ENCODE results near the gene PCDHB5. TPM values are rescaled to one million over a fixed set of nuclear protein-coding genes. Genes with fewer than 3 reads are reported as not detected.
A peak's percentile ranks its signal among the peaks of the same experiment; 100 is the strongest.
"Not testable (repeated sequence)": the region's sequence is repeated elsewhere in the genome, so short reads cannot be mapped to it uniquely, and the experiment has no call there.

The PCDHB5 gene
- total and polyA plus RNA-seq, 2 experiments from 2014 or later: 27.5 to 30.0 TPM

DNA sequence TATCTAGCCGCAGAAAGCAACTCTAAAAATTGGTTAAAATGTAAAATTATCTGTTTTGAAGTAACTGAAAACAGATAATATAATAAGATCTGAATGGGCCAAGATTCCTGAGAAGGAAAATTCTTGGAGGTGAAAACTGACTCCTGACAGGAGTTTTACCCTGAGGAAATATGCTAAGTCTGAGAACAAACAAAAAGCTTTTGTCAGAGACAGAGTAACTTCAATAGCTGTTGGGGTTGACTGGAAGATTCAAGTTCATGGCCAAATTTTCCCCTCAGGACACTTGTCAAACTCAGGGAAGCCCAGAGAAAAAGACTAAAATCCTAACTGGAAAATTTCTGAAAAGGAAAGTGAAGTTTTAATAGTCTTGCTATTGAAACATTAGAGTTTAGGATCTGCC lies 7.7 kb upstream of the PCDHB5 start:
- TF ChIP-seq CTCF (IDR thresholded peaks at IDR 0.05; ENCODE audit: low read depth, low read length): no peak
- Histone ChIP-seq H3K9me3 (ENCODE audit: low read depth) (no peaks in the 10 kb centered on the region), H3K4me3 (no peak overlapping the region)

DNA sequence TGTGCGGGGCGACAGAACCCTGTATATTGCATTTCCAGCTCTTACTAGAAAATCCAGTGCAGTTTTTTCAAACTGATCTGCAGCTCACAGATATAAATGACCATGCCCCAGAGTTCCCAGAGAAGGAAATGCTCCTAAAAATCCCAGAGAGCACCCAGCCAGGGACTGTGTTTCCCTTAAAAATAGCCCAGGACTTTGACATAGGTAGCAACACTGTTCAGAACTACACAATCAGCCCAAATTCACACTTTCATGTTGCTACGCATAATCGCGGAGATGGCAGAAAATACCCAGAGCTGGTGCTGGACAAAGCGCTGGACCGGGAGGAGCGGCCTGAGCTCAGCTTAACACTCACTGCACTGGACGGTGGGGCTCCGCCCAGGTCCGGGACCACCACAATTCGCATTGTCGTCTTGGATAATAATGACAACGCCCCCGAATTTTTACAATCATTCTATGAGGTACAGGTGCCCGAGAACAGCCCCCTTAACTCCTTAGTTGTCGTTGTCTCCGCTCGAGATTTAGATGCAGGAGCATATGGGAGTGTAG lies 786 bp downstream of the PCDHB5 start:
- H3K27ac ChIP-seq: no peak overlapping the region
- H3K27me3 ChIP-seq: no peaks in the 10 kb centered on the region

More for the DNA sequence above, 7.7 kb upstream of the PCDHB5 start:
- peaks cover 7% of the 10 kb centered on the region for H3K4me1 ChIP-seq (ENCODE audit: low read depth)
- H3K27me3 ChIP-seq: no peaks in the 10 kb centered on the region
- H3K36me3 ChIP-seq: no peaks in the 10 kb centered on the region
- DNase-seq (ENCODE audit: low read depth in 1 of 2, low spot score in 1 of 2): no peak
- peak overlapping the region; percentile 39 for H3K27ac ChIP-seq

GRCh38 chr5:141137346-141137745 lies 2.3 kb downstream of the PCDHB5 start:
- H3K27ac ChIP-seq; H3K4me3 ChIP-seq; H3K27me3 ChIP-seq; H3K9me3 ChIP-seq (ENCODE audit: low read depth); DNase-seq (ENCODE audit: low read depth in 1 of 2, low spot score in 1 of 2); H3K36me3 ChIP-seq; H3K4me1 ChIP-seq (ENCODE audit: low read depth): not testable (repeated sequence)

More for the DNA sequence above, 786 bp downstream of the PCDHB5 start:
- H3K4me3 ChIP-seq: peak overlapping the region; percentile 43
- H3K36me3 ChIP-seq: peaks cover 4% of the 10 kb centered on the region
- no peaks in the 10 kb centered on the region for H3K4me1 ChIP-seq (ENCODE audit: low read depth)
- no peaks in the 10 kb centered on the region for H3K9me3 ChIP-seq (ENCODE audit: low read depth)
- TF ChIP-seq CTCF (IDR thresholded peaks at IDR 0.05; ENCODE audit: low read depth, low read length): no peak
- DNase-seq (ENCODE audit: low read depth in 1 of 2, low spot score in 1 of 2): no peak

DNA sequence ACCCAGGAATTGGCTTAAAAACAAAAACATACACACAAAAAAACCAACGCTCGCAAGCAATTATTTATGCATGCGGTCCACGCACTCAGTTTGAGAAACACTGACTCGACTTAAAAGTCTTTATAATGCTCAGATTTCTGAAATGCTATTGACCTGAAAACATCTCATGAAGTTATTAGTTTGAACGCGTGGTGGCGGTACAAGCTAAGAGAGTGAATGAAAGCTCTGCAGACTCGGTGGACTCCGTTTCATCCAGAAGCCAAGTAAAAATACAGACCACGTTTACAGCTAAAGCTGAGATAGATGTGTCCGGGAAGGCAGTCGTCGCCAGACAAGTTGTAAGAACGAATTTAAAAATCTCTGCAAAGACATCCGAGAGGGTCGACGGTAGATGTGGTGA lies 14.8 kb downstream of the PCDHB5 start, which contains the start of gene PCDHB6:
Gene PCDHB6, plus strand, starts transcription at position 246 of the 400 bp plus-strand sequence. CDS start 201 bp downstream, outside the sequence.
- Histone ChIP-seq H3K27ac (no peak within 1 kb of the TSS), H3K36me3 (no peaks in the 10 kb centered on the region), H3K27me3 (no peaks in the 10 kb centered on the region), H3K4me3 (no peak within 1 kb of the TSS), H3K4me1 (ENCODE audit: low read depth) (no peaks in the 10 kb centered on the region), H3K9me3 (ENCODE audit: low read depth) (no peaks in the 10 kb centered on the region)
- peak; percentile 6 for TF ChIP-seq CTCF (IDR thresholded peaks at IDR 0.05; ENCODE audit: low read depth, low read length)
- DNase-seq (ENCODE audit: low read depth in 1 of 2, low spot score in 1 of 2): peak in 1 of 2 donors; percentile 2

- H3K4me1 ChIP-seq (ENCODE audit: low read depth): no peaks in the 10 kb centered on the region
- no peak for DNase-seq (ENCODE audit: low read depth in 1 of 2, low spot score in 1 of 2)
- H3K27me3 ChIP-seq: no peaks in the 10 kb centered on the region
- TF ChIP-seq CTCF (IDR thresholded peaks at IDR 0.05; ENCODE audit: low read depth, low read length): no peak
- H3K27ac ChIP-seq: no peak overlapping the region
- H3K36me3 ChIP-seq: no peaks in the 10 kb centered on the region
- no peaks in the 10 kb centered on the region for H3K9me3 ChIP-seq (ENCODE audit: low read depth)
- H3K4me3 ChIP-seq: no peak overlapping the region
Measured at GRCh38 chr5:141150224-141150992, 15.4 kb downstream of the PCDHB5 start.

DNA sequence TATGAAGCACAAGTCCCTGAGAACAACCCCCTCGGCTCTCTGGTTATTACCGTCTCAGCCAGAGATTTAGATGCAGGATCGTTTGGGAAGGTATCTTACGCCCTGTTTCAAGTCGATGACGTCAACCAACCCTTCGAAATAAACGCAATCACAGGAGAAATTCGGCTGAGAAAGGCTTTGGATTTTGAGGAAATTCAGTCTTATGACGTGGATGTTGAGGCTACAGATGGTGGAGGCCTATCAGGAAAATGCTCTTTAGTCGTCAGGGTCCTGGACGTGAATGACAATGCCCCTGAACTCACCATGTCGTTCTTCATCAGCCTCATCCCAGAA lies 16.0 kb downstream of the PCDHB5 start:
- H3K36me3 ChIP-seq: no peaks in the 10 kb centered on the region
- H3K4me3 ChIP-seq: no peak overlapping the region
- H3K27ac ChIP-seq: no peak overlapping the region
- H3K4me1 ChIP-seq (ENCODE audit: low read depth): no peaks in the 10 kb centered on the region
- H3K9me3 ChIP-seq (ENCODE audit: low read depth): no peaks in the 10 kb centered on the region
- no peaks in the 10 kb centered on the region for H3K27me3 ChIP-seq
- no peak for DNase-seq (ENCODE audit: low read depth in 1 of 2, low spot score in 1 of 2)
- no peak for TF ChIP-seq CTCF (IDR thresholded peaks at IDR 0.05; ENCODE audit: low read depth, low read length)

DNA sequence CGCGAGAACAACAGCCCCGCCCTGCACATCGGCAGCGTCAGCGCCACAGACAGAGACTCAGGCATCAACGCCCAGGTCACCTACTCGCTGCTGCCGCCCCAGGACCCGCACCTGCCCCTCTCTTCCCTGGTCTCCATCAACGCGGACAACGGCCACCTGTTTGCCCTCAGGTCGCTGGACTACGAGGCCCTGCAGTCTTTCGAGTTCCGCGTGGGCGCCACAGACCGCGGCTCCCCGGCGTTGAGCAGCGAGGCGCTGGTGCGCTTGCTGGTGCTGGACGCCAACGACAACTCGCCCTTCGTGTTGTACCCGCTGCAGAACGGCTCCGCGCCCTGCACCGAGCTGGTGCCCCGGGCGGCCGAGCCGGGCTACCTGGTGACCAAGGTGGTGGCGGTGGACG lies 16.6 kb downstream of the PCDHB5 start:
- not testable (repeated sequence) for H3K9me3 ChIP-seq (ENCODE audit: low read depth)

DNA sequence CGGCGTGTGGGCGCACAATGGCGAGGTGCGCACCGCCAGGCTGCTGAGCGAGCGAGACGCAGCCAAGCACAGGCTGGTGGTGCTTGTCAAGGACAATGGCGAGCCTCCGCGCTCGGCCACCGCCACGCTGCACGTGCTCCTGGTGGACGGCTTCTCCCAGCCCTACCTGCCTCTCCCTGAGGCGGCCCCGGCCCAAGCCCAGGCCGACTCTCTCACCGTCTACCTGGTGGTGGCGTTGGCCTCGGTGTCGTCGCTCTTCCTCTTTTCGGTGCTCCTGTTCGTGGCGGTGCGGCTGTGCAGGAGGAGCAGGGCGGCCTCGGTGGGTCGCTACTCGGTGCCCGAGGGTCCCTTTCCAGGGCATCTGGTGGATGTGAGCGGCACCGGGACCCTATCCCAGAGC lies 17.1 kb downstream of the PCDHB5 start:
- H3K36me3 ChIP-seq; H3K9me3 ChIP-seq (ENCODE audit: low read depth); DNase-seq (ENCODE audit: low read depth in 1 of 2, low spot score in 1 of 2); H3K4me1 ChIP-seq (ENCODE audit: low read depth); H3K4me3 ChIP-seq; H3K27ac ChIP-seq; H3K27me3 ChIP-seq: not testable (repeated sequence)

More for the DNA sequence above, 16.6 kb downstream of the PCDHB5 start:
- H3K36me3 ChIP-seq; H3K4me1 ChIP-seq (ENCODE audit: low read depth); H3K4me3 ChIP-seq; H3K27ac ChIP-seq; DNase-seq (ENCODE audit: low read depth in 1 of 2, low spot score in 1 of 2); H3K27me3 ChIP-seq: not testable (repeated sequence)
